Muscle of back (tissue), 11 donors: ENCODE data around the gene UGT1A5. TPM values are rescaled to one million over a fixed set of nuclear protein-coding genes. Genes with fewer than 3 reads are reported as not detected.

ENCODE experiments used
- DNase-seq, 3 donors: peaks; one replicate each; pipeline versions ENCODE4 v3.0.0 to v3.0.0-alpha.2; 2013
- polyA plus RNA-seq, 10 donors: library from polyadenylated mRNA; unstranded; fragments of 120-200 nt; gene quantifications; one replicate each; pipeline ENCODE4 v1.2.1, GENCODE V29; 2013; ENCODE audit not compliant: insufficient read length in 10 of 10

UGT1A5 gene
- polyA plus RNA-seq, 10 donors, result not detected

DNA sequence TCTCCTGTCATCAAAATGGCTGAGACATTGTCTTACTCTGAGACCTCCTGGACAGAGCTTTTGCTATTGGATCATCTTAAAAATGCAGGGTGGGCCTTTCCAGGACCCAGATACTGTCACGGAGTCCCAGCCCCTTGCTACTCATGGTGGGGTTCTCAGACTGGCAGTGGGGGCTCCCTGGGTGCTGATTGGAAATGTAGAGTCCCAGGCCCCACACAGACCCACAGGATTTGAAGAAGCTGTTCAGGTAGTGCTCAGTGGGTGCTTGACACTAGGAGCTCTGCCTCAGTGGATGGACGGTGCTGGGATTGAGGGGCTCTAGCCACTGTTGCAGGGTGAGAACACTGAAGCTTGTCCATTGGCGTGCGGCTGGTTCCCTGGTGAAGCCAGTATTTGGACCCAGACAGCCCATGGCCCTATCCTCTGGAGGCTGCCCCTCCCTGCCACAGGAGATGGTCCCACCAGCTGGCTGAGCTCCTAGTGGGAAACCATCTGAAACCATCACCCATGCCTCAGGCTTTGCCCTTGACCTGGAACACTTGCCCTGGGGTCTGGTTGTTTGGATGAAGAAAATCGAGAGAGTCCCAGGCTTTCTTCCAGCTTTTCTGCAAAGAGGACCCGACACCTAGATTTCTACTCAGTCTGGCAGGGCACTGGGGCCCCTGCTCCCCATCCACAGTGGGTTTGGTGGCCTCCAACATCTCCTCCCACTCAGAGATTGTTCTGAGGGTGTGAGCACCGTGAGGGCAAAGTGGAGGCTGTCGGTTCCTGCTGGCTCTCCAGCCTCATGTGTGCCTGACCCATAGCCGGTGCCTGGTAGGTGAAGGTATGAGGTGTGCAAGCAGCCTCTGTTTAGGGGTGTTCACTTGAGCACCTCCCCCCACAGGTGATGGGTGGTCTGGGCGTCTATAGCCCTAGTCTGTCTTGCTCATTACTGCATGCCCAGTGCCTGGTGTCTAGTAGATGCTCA is 95.5 kb downstream of the UGT1A5 start:
- DNase-seq, result no peak

DNA sequence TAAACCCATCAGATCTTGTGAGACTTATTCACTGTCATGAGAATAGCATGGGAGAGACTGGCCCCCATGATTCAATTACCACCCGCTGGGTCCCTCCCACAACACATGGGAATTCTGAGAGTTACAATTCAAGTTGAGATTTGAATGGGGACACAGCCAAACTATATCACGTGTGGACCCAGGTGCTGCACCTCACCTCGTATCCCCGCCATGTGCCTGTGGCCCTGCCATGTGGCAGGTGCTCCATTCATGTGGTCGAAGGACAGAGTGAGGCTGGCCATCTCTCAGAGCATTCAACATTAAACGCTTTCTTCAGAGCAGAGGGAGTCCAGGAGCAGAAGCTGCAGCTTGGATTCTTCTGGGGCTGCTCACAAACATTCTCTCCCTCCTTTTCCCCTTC is 97.7 kb downstream of the UGT1A5 start:
- no peak for DNase-seq

DNA sequence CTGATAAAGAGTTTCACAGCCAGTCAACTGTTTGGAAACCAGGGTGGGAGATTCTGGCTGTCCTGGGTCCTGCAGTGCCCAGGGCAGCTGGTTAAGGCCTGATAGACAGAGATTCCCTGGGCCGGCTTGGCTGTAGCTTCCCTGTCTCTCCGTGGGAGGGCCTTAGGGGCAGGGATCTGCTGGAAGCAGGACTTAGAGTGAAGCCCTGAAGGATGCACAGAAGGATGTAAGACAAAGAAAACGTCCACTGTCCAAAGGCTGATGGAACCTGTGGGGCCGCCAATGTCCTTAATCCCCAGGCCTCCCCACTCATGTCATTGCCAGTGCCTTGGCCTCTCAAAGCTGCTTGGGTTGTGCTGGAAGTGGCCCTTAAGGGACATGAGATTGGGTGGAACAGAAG is 98.4 kb downstream of the UGT1A5 start:
- no peak for DNase-seq

DNA sequence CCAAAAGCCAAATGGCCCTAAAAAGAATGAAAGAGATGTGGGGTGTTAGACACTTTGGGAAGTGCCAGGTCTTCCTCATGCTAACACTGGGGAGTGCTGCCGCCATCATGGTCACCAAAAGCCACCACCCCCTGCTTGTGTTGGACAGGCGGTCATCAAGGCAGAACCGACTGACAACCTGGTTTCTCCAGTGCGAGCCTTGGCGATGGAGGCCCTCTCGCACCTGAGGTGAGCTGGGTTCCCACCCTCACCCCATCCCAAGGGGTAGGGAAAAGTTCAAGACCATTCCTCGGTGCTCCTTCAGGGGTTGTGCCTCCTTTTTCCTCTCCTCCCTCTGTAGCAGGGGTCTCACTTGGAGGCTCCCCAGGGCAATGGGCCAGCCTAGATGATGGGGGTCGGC is 99.0 kb downstream of the UGT1A5 start:
- DNase-seq, result no peak

DNA sequence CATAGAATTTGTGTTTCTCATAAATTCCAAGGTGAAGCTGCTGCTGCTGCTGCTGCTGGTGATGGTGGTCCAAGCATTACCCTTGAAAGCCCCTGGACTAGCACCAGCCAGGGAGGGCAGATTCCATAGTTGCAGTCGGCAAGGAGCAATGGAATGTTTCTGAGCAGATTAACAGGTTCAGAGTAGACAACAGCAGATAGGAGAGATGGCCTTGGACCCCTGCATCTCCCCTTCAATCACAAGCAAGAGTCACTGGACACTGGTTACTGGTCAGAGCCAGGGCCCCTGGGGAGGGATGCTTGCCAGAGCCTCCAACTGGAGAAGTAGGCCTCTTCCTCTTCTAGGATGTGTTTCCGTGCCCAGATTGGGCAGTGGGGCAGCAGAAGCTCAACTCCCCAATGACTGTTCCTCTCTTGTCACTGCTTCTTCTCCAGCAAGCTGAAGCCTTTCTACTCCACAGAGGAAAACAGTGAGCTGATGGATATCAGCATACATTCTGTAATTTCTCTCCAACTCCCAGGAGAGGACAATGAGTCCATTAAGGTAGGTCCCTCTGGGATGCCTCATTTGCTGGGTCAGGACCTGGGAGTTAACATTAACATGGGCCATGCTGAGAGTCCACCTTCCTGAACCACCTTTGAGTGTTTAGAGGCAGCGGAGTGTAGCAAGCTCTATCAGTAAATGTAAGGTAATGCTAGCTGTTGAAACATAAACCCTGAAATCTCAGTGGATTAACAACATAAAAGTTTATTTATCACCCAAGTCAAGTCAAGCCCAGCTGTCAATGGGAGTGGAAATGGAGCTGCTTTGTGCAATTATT is 100.7 kb downstream of the UGT1A5 start:
- DNase-seq, result no peak

DNA sequence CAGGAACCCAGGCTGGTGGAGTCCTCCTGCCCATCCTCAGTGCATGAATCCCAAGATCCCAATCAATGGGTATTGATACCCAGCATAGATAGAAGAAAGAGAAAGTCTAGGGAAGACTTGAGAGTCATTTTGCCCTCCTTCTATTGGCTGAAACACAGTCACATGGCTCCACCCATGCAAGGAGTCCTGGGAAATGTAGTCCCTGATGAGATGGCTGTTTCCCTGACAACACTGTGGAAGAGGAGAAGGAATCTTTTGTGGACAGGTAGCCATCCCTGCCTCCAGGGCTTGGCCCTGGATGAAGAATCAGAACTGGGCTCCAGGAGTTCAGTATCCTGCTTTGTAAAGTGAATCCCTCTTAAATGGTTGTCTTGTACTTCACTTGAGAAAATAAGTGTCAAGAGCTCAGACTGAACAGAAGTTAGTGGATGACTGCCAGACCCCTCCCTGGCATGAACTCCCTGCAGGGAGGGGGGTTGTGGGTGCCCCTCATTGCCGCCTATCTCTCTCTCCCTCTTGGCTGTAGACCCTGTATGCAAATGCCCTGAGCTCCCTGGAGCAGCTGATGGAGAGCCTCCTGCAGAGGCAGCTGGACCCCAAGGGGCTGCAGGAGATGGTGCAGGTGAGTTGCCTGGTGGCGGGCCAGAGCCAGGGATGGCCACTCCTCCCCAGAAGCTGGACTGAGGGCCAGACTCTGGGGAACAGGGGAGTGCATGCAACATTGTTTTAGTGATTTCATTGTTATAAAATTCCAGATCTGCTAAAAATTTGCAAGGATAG is 101.5 kb downstream of the UGT1A5 start:
- no peak for DNase-seq

DNA sequence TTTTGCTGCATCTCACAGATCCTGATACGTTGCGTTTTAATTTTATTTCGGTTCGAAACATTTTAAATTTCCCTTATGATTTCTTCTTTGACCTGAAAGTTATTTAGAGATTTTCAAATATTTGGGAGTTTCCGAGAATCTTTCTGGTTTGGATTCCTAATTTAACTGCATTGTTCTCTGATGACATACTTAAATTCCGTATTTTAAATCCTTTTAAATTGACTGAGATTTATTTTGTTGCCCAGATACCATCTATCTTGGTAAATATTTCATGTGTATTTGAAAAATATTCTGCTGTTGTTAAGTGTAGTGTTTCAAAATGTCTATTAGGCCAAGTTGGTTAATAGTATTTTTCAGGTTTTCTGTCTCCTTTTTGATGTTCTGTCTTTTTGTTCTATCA is 103.2 kb downstream of the UGT1A5 start:
- DNase-seq, result no peak

DNA sequence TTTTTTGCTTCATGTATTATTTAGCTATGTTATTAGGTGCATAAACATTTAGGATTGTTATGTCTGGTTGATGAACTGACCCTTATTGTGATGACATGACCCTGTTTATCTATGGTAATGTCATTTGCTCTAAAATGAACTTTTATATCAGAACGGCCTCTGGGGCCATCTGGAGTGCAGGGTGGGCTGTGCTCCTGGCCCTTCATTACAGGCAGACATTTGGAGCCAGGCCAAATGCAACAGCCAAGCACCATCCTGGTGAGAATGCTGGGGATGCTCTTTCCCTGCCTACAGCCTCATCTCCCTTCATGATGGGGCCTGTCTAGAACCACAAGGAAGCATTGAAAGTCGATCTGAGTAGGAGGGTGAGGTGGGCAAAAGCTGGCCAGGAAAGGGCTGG is 103.6 kb downstream of the UGT1A5 start:
- DNase-seq, result no peak

DNA sequence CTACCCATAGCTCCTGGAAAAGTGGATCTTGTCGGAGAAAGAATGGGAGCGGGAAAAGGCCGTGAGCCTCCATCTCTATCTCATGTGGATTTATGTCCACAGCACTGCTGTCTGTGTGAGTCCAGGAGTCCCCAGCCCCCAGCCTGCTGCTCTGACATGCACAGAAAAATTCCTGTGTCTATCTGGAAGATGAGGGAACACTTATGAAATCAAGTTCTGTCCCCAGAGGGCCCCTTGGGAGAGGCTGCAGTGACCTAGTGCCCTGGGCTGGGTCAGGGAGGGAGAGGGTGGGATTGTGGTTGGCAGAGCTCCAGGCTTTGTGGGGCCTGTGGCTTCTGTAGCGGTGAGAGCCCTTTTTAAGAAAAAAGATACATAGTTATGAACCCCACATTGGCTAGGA is 104.1 kb downstream of the UGT1A5 start:
- no peak for DNase-seq

DNA sequence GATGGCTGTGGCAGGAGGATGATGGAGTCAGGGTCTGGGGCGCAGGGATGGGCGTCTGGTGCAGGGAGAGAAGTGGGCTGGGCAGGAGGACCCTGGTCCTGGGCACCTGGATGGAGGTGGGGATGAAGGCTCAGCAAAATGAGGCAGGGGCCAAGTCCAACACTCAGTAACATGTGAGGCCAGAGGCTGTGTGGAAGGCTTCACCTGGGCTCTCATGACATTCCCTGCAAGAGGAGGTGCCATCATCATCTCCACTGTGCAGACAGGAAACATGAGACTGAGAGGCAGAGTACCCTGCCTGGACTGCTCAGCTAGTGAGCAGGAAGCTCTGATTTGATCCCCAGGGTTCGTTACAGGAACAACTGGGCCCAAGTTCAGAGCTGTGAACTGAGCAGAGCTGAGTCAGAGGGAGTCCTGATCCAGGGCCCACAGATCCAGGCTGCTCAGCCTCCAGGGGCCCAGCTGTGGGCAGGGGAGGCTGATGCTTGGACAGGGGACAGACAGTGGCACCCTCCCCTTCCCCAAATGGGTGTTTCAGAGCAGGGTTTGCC is 104.7 kb downstream of the UGT1A5 start:
- no peak for DNase-seq

DNA sequence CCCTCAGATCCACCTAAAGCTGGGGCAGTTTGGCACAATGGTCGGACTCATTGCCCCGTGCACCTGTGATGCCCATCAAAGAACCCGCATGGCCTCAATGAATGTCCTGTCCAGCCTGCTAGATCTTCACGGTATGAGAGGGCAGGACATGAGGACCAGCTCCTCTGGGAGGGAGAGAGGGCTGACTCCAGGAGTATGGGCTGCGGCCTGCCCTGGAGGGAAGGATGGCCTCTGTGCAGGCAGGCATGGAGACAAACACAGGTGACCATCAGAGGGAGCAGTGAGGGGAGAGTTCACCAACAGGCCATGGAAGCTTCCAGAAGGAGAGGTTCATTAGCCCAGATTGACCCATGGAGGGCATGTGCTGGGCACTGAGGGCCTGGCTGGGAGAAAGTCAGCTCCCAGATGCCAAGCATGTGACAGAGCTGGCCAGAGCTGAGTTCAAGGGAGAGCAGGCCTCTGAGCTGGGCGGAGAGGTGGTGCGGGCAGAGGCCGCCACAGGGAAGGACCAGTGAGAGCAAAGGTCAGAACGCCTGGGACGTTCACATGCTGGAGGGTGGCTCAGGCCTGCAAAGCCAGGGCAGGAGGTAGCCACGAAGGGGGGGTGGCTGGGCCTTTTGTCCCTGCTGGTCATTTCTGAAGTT is 105.4 kb downstream of the UGT1A5 start:
- DNase-seq, result no peak

DNA sequence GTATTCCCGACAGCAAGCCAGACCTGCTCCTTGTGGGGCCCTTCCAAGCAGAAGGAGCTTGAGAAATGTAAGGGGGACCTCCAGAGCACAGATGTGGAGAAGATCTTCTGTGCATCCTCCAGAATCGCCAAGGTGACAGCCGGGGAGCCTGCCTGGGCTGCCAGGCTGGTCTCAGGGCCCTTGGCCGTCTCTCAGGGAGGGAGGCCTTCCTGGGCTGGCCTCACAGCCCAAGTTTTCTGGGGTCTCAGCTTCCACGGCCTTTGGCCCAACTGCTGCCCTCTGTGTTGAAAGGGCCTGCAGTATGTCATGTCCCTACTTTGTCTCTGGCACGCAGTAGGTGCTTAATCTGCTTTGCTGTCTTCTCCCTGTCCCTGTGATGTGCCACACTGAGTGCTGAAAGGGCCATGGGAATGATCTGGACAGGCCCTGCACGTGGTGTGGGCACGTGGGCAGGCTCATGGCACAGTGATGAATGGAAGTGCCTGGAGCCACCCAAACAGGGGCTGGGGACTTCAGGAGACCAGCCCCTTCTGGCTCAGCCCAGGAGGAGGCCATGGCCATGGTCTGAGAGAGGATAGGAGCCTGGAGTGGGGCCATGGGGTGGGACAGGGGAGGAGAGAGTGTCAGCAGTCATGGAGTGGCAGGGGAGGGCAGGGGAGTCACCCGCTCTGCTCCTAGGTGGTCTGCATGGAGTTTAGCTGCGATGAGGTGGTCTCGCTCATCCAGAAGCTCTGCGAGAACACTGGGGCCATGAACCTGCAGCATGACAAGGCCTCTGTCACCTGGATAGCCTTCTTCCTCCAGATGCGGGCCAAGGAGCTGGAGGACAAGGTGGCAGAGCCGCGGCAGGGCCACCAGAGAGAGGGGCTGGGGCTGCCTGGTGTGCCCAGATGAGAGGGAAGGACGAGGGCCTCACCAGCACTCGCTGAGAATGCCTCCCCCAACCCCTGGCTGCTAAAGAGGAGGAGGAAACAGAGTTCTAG is 106.2 kb downstream of the UGT1A5 start:
- DNase-seq, result no peak

DNA sequence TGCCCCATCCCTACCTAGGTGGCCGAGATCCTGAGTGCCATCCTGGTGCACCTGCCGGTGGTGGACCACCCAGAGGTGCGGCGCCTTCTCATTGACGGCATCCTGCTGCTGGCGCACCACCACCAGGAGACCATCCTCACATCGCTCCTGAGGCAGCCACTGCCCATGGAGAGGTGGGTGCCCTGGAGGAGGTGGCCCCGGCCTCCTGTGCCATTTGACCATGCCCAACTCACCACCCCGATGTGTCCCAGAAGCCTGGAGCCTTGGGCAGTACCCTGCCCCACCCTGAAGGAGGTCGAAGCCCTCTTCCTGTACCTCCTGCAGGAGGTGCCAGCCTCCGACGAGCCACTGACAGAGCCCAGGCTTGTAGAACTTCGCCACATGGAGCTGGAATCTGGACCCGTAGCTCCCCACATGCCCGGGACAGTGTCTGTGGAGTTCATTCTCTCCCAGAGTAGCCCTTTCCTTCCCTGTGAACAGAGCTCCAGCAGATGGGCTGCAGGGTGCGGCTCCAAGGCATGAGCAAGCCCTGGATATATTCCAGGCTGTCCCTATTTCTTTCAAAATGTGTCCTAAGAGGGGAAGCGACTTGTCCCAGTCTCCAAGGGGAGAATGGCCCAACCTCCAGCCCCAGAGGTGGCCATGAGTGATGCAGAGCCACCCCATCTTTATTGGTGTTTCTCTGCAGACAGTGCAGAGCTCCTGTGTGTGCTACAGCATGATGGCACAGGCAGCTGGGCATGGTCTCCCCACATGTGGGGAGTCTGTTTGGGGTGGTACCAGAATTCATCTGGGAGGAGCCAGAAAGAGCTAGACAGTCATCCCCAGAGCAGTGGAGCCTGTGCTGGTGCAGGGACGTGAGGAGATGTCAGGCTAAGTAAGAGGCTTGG is 107.4 kb downstream of the UGT1A5 start:
- DNase-seq, result no peak

DNA sequence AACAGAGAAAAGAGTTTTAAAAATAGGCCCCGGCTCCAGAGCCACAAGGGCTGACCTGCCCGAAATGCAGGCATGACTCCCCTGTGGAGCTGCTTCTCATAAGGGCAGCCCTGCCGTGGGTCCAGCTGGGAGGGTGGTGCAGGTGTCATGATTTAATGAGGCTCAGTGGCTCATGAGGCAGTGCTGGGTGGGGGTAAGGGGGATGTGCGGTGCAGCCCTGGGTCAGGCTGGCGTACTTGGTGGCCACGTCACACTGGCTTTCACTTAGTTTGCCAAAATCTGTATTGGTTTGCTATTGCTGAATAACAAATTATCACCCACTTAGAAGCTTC is 108.0 kb downstream of the UGT1A5 start:
- no peak for DNase-seq

DNA sequence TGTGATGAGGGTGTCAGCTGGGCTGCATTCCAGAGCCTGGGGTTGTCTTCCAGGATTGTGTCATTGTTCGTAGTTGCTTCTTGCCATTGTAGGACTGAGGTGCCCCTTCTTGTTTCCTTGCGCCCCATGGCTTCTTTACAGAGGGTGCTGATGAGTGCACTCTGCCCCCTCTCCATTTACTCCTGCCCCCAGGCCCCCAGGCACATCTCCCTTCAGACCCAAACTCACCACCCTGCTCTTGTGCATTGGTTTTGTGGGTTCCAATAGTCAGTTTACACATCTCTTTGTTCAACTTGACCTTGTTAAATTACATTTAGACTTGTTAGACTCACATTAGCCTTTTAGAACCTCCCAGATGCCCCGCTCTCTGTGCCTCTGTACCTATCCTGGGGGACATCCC is 108.5 kb downstream of the UGT1A5 start:
- no peak for DNase-seq

DNA sequence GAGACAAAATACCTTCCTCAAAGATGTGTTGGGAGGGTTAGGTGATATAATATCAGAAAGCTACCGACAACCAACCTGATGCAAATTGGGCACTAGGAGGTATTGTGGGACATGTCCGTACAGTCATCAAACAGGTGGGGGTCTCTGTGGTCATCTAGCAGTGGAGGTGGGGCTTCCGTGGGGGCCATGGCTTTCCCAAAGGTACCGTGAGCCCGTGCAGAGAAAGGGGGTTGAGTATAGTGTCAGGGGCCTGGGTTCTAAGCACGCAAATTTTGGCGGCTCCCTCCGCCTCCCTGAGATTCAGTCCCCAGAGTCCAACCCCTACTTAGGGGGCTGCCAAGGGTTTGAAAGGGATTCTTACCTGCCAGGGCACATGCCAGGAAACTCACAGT is 109.0 kb downstream of the UGT1A5 start:
- DNase-seq, result no peak

DNA sequence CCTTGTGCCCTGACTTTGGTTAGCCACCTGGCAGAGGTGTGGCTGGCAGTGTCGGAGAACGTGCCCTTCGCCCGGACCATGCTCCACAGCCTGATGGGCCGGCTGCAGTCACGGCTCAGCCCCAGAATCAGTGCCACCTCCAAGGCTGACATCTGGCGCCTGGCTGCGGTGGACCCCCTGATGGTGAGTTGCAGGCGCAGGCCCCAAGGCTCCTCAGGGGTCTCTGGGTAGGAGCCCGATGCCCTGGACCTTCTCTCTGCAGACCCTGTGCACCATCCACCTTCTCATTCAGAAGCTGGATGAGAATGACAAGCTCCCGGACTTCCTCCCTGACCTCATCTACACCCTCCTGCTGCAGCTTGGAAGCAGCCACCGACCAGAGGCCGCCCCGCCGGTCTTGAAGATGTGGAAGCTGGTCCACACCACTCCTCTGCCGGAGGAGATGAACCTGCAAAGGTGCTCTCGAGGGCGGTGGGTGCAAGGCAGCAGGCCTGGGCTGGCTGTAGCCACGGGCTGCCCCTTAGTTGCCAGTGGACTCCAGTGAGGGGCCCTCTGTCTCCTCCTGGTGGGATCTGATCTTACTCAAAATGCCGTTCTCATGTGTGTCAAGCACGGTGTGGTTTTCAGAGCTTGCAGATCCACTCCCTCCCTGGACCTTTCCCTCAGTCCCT is 109.5 kb downstream of the UGT1A5 start:
- DNase-seq, result no peak
